ENCODE results near the gene CTSW.
"Not testable (repeated sequence)": the region's sequence is repeated elsewhere in the genome, so short reads cannot be mapped to it uniquely, and the experiment has no call there.

Gene CTSW

DNA sequence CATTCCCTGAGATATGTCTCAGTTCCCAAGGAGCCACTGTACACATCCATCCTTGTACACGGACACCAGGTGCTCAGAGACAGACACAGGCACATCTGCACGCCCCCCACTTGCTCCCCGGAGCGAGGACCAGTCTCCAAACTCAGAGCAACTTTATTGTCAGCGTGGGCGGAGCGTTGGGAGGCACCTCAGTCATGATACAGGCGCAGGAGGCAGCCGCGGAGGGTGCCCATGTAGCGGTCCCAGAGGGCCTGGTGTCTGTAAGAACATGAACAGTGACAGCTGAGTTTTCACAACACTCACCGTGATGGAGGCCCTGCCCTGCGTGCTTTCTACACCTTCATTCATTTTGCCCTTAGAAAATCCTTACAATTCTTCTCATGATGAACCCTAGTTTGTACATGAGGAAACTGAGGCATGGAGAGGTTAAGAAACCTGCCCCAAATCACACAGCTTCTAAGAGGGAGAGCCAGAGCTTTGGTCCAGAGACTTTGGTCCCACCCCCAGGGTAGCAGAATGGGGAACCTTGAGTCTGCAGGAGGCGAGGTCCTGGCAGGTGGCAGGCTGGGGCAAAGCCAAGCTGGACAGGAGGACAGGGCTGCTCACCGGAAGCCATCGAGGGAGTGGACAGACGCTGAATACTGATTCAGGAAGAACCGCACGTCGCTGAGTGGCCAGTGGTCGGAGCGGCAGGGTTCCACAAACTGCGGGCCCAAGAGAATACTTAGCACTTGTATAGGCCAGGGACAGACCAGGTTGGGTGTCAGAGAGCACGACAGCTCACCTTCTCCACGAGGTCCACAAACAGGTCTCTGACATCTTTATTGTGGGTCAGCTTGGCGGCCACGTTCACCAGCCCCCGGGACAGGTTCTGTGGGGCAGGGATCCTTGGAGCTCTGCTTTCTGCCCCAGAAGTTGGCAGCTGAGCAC is 4.4 kb downstream of the CTSW start:
- no peak for DNase-seq (ENCODE audit: low read depth in 3 of 3, low spot score in 1 of 3)

DNA sequence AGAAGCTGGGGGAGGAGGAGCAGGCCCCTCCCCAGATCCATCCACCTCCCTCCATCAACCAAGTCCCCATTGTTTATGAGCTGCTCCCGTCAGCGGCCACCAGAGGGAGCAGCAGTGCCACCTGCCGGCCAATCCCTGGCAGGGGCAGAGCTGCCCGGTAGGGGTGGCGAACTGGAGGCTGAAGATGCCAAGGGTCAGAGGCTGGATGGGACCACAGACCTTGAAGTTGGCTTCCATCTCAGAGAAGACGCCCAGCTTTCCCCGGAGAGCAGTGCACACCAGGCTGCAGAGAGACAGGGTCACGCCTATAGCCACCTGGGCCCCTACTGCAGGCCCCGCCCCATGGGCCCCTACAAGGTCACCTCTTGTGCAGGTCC is 5.1 kb downstream of the CTSW start:
- DNase-seq (ENCODE audit: low read depth in 3 of 3, low spot score in 1 of 3), result peak; percentile 47 to 77 (median 72)

DNA sequence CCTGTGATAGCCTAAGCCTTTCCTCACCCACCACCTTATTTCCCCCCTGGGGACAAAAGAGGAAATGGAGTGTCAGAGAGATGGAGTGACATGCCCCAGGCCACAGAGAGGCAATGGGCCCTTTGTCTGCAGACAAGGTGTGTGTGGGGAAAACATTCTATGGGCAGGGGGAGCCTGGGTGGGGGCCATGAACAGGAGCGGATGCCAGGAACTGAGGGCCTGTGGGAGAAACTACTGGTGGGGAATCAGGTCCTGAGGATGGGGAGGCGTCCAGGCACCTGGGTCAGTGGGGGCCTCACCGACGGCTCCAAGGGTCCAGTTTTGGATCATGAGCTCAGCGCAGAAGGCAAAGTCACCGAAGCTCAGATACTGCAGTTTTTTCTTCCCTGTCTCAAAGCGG is 5.6 kb downstream of the CTSW start:
- no peak for DNase-seq (ENCODE audit: low read depth in 3 of 3, low spot score in 1 of 3)

DNA sequence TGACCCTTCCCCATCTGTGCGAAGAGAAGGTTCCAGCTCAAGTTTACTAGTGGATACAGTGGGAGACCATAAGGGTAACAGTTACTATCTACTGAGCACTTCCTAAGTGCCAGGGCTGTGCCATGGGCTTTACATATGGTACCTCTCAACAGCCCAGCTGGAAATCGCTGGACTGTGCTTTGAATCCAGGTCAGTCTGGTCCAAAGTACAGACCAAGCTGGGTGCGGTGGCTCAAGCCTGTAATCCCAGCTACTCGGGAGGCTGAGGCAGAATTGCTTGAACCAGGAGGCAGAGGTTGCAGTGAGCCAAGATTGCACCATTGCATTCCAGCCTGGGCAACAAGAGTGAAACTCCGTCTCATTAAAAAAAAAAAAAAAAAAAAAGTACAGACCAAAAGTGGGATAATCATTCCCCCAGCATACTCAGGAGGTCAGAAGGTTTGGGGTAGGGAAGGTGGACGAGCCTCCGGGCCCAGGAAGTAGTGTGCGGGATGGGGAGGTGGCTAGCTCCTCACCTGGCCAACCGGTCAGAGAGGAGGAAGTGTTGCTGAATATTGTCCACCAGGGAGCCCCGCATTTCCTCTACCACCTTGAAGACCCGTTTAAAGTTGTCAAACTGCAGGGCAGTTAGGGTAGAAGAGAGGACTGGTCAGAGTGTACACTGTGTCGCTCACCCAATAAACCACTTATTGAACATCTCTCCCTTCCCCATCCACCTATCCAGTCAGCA is 6.3 kb downstream of the CTSW start:
- DNase-seq (ENCODE audit: low read depth in 3 of 3, low spot score in 1 of 3), result no peak

DNA sequence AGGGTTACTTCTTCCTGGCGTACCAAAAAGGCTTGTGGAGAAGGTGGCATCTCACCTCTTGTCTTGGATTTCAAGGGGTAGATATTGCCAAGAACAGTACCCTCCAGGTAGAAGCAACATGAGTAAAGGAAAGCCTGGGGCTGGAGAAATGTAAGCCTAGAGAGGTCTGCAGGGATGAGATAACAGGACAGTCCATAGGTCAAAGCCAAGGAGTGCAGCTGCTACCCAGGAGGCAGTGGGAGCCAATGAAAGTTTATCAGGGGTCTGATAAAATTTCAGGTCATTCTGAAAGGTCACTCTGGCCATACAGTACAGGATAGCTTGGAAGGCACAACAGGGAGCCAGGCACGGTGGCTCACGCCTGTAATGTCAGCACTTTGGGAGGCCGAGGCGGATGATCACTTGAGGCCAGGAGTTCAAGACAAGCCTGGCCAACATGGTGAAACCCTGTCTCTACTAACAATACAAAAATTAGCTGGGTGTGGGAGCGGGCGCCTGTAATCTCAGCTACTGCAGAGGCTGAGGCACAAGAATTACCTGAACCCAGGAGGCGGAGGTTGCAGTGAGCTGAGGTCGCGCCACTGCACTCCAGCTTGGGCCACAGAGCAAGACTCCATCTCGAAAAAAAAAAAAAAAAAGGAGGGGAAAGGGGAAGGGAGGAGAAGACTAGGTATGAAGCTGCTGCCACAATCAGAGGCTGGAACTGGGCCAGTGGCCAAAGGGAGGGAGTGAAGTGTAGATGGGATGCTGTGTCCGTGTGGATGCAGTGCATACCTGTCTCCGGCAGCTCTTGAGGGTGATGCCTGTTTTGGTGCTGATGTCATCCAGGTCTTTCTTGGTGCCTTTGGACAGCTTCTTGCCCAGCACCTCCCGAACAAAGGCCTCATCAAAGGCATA is 7.4 kb downstream of the CTSW start:
- no peak for DNase-seq (ENCODE audit: low read depth in 3 of 3, low spot score in 1 of 3)

DNA sequence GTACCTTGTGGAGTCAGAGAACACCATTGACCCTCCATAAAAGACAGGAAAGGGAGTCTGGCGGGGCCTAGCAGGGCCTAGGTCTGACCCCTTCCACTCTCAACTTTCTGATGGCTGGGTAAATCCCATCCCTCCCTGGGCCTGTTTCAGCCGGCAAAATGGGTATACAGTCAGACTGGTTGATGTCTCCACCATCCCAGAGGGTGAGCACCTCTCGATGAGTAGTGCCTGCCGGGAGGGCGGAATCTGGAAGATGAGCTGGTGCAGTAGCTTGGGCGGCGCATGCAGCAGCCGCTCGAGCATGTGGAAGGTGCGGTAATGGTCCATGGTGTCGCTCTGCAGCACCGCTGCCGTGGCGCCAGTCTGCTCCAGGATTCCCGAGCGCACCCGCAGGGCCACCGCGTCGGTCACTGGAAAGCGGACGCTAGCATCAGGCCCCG is 8.1 kb downstream of the CTSW start:
- DNase-seq (ENCODE audit: low read depth in 3 of 3, low spot score in 1 of 3), result no peak

DNA sequence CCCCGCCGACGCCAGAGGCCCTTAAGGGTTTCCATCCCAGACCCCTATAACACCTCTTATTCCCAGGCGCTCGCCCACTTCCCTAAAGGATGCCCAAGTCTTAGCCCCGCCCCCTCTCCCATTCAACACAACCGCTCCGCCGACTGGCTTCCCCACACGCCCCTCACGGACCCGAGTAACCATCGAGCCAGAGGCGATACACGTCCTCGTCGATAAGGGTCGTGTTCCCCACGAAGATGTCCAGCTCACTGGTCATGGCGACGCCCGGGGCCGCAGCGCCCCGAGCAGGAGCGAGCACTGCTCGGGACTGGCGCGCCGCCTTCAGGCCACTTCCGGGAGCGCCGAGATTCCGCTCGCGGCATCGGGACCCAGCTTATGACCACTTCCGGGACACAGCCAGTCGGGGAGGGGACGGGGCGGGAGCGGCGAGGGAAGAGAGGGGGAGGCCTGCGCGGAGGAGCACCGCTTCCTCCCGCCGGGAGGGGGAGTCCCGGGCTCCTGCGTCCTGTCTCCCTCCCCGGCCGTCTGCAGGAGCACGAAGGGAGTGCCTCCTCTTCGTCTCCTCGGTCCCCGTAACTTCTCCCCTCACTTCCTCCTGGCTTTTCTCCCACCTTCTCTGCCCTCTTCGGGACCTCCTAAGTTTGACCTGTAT is 8.7 kb downstream of the CTSW start, which contains the start of gene FIBP:
Gene FIBP, minus strand, starts transcription at position 309 of the 652 bp plus-strand sequence. Its CDS starts 53 bp downstream, at position 256.
- DNase-seq (ENCODE audit: low read depth in 3 of 3, low spot score in 1 of 3), result peak; percentile 90 to 93 (median 91)

DNA sequence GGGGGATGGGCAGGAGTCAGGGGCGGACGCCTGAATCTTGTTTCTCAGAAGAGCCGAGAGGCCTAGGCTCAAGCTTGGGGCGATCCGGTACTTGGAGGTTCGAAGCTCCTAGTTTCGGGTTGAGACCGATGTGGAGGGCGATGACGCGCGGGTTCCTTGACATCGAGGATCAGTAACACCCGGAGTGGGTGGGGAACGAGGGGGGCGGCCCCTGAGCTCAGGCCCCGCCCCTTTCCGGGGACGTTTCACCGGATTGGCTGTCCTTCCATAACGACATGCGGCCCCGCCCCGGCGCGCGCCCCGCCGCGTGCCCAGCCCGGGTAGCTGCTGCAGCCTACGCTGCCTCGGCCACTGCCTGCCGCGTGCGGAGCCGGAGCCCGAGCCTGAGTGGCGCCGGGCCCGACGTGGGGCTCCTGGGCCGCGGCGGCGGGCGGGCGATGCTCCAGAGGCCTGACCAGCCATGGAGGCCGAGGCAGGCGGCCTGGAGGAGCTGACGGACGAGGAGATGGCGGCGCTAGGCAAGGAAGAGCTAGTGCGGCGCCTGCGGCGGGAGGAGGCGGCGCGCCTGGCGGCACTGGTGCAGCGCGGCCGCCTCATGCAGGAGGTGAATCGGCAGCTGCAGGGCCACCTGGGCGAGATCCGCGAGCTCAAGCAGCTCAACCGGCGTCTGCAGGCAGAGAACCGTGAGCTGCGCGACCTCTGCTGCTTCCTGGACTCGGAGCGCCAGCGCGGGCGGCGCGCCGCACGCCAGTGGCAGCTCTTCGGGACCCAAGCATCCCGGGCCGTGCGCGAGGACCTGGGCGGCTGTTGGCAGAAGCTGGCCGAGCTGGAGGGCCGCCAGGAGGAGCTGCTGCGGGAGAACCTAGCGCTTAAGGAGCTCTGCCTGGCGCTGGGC is 10.9 kb downstream of the CTSW start, which contains the start of gene CCDC85B:
Gene CCDC85B, plus strand, starts transcription at position 350 of the 895 bp plus-strand sequence. Its CDS starts 111 bp downstream, at position 461.
- peak; percentile 94 to 98 (median 98) for DNase-seq (ENCODE audit: low read depth in 3 of 3, low spot score in 1 of 3)

DNA sequence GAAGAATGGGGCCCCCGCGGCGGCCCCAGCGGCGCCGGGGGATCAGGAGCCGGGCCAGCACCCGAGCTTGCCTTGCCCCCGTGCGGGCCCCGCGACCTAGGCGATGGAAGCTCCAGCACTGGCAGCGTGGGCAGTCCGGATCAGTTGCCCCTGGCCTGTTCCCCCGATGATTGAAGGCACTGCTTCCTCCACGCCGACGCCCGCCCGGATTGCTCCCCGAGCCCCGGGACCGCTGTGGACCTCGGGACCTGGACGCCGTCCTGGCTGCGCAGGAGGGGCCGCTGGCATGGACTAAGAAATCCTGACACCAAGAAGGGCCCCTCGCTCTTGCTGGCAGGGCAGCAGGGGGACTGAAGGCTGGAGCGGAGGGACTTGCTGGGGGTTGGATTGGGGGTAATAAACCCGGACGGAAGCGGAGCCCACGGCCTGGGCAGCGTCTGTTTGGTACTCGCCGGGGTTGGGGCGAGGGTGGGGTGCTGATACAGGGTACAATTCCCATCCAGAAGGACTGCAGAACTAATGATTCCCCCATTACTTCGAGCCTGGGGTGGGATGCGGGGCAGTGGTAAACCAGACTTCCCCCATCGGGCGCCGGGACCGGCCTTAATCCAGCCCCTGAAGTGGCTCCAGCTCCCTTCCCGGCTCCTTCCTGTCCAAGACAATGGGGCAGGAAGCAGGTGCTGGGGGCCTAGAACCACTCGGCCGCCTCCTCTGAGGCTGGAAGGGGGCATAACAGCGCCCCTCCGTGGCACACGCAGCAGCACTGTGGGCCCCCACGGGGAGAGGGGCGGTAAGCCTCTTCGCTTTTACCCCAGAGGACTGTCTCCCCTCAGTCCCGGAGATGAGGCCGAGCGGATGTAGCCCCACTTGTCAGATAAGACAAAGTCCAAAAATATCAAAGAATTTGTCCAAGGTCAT is 11.8 kb downstream of the CTSW start:
- peak in 1 of 3 donors; percentile 29 for DNase-seq (ENCODE audit: low read depth in 3 of 3, low spot score in 1 of 3)

DNA sequence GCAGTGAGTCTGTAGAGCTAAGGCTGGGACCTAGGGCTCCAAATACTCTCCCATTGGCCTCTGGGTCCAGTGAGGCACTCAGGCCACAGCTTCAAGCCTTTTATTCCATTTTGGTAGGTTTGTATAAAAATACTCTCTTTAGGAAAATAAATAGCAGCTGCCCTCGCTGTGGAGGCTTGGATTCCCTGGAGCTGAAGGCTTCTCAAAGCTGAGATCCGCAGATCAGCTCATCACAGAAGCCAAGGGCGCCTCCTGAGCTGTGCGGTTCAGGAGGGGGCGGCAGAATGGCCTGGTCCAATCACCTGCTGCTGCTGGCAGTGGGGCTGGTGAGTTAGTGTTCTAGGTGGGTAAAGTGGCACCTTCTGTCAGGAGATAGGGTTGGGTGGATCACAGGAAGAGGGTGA is 12.5 kb downstream of the CTSW start:
- DNase-seq (ENCODE audit: low read depth in 3 of 3, low spot score in 1 of 3), result not testable (repeated sequence)

DNA sequence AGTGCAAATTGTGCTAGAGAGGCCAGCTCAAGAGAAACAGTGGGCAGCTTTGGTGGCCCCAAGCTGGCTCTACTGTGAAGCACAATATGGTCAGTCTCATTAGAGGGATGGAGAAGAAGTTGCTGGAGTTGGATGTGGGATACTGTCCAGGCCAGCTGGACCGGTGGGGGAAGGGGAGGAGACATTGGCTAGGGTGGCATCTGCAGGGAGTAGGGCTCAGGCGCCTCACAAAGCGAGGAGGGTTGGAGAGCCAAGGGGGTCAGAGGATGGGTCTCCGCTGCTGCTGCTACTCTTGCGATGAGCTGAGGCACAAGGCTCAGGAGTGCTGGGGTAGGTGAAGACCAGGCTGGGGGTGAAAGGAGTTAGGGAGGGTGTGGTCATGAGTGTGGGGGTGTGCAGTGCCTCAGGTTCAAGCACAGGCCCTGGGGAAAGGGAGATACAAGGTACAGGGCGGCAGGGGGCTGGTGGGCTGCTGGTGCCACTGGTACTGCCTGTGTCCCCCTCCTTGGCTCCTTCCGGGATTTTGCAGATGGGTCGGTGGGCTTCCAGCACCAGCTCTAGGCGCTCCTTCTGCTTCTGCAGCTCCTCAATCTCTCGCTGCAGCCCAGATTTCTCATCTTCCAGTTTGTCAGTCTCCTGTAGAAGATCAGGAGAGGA is 13.2 kb downstream of the CTSW start:
- no peak for DNase-seq (ENCODE audit: low read depth in 3 of 3, low spot score in 1 of 3)

DNA sequence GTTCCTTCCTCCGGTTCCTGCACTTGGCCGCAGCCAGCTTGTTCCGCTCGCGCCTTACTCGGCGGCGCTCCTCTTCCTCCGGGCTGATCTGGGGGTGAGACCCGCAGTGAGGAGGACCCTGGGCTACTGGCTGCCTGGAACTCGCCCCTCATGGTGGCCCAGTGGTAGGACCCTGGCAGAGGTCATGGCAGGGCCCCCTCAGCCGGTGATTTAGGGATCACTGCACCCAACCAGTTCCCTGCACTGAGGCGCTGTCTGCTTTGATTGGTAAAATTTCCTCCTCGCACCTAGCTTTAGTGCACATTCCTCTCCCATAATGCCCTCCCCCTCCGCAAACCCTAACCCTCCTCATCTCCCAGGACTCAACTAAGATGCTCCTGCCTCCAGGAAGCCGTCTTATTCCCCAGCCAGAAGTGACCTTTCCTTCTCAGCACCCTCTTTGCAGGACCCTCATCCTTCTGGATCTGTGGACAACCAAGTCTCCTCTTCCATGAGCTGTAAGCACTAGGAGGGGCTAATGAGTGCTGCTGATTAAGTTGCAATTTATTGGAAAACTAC is 14.5 kb downstream of the CTSW start:
- no peak for DNase-seq (ENCODE audit: low read depth in 3 of 3, low spot score in 1 of 3)

DNA sequence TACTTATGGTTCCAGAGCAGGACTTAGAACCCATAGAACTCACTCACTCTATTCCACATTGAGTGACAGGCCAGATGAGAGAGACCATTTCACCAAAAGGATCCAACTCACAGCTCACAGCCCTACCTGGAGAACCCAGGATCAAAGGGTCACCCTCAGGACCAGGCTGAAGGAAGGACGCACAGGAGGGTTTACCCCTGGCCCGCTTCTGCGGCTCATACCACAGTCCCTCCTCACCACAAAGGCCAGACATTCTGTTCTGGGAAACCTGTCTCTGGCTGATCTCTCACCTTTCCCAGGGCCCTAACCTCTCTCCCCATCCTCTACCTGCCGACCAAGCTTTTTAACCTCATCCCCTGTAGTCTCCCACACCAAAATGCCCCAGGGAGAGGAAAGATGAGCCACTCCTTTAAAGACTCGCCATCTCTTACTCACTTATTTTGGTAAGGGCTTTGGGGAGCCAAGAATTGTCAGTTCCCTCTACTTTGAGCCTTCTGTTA is 15.9 kb downstream of the CTSW start:
- no peak for DNase-seq (ENCODE audit: low read depth in 3 of 3, low spot score in 1 of 3)

DNA sequence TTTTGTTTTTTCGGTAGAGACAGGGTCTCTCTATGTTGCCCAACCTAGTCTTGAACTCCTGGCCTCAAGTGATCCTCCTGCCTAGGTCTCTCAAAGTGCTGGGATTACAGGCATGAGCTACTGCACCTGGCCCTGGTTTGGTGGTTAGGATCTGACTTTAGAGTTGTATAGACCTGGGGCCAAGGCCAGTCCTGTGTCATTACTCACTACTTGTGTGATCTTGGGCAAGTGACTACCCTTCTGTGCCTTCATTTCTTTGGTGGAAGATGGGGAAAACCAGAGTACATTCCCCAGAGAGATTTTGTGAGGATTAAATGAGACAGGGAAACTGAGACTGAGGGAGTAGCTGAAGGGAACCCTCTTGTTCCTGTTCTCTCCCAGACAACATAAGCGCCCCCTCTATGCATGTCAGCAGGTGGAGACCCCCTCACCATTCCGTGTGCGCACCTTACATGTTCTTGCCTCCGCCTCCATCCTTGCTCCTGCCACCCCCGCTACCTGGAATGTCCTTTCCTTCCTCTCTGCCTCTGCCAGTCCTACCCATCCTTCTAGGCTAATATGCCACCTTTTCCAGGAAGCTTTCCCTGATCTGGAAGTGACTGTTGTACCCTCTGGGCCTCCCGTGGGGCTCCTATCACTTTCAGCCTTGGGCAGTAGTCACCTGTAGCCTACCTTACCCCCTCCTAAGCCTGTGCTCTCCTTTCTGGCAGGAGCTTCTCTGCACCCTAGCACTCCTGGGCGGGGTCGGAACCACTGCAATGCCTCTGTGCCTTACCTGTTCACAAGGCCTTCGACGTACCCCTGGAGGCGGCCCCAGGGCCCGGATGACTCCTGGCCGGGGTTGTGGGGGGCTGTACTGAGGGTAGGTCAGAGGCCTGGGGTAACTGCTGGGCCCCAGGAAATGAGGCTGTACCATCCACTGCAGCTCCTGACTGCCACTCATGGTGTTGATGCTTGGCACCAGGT is 16.7 kb downstream of the CTSW start:
- no peak for DNase-seq (ENCODE audit: low read depth in 3 of 3, low spot score in 1 of 3)

DNA sequence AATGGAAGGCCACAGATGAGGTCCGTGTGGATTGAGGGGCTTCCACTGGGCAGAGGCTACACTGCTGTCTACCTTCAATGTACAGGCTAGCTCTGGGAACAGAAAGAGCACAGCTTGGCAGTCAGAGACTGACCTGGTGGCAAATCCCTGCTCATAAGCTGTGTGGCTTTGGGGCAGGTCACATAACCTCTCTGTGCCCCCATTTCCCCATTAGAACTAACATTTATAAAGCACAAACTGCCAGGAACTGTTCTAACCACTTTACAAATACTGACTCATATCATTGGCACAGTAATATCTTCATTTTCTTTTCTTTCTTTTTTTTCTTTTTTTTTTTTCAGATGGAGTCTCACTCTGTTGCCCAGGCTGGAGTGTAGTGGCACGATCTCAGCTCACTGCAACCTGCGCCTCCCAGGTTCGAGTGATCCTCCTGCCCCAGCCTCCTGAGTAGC is 17.4 kb downstream of the CTSW start:
- DNase-seq (ENCODE audit: low read depth in 3 of 3, low spot score in 1 of 3), result no peak
